ENCODE measurements around the gene CLCA2. TPM values are rescaled to one million over a fixed set of nuclear protein-coding genes. Genes with fewer than 3 reads are reported as not detected.

Gene CLCA2
- total RNA-seq, 1 donor from 2014 or later = 15.3 TPM

DNA sequence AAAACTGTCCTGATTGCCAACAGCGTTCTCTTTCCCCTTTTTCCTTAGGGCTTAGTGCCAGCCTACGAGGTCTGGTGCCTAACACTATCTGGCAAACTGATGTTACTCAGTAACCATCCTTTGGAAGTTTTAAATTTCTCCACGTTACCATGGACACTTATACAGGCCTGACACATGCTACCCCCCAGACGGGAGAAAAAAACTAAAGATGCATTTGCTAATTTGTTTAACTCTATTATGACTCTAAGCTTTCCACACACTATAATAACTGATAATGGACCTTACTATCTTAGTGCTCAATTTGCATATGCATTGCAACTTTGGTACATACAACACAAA lies 81.6 kb downstream of the CLCA2 start:
- TF ChIP-seq, protein P1, sequence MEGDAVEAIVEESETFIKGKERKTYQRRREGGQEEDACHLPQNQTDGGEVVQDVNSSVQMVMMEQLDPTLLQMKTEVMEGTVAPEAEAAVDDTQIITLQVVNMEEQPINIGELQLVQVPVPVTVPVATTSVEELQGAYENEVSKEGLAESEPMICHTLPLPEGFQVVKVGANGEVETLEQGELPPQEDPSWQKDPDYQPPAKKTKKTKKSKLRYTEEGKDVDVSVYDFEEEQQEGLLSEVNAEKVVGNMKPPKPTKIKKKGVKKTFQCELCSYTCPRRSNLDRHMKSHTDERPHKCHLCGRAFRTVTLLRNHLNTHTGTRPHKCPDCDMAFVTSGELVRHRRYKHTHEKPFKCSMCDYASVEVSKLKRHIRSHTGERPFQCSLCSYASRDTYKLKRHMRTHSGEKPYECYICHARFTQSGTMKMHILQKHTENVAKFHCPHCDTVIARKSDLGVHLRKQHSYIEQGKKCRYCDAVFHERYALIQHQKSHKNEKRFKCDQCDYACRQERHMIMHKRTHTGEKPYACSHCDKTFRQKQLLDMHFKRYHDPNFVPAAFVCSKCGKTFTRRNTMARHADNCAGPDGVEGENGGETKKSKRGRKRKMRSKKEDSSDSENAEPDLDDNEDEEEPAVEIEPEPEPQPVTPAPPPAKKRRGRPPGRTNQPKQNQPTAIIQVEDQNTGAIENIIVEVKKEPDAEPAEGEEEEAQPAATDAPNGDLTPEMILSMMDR (IDR thresholded peaks at IDR 0.05; ENCODE audit: insufficient read depth, low read length, severe bottlenecking) = no peak
- no peak for FAIRE-seq
- Histone ChIP-seq H3K36me3 (ENCODE audit: control insufficient read depth, insufficient read depth, low read length) (no peaks in the 10 kb centered on the region), H3K4me3 (ENCODE audit: low read depth, low read length) (no peak overlapping the region), H3K27me3 (ENCODE audit: control insufficient read depth, insufficient read depth, low read length) (no peaks in the 10 kb centered on the region)
- DNase-seq (ENCODE audit: low read depth) = no peak

Other genes with a start within 250 kb of the CLCA2 start
- 13.4 and 18.2 TPM in 2 replicates for gene ODF2L, start 27.8 kb upstream of the CLCA2 start, total RNA-seq
- 0.26 TPM in 1 of 2 replicates, not detected in the other for gene CLCA1, start 44.8 kb downstream of the CLCA2 start, total RNA-seq
- 12.1 and 45.8 TPM in 2 replicates for gene CLCA4, start 122.9 kb downstream of the CLCA2 start, total RNA-seq